ENCODE measurements around the gene WDR38. TPM values are rescaled to one million over a fixed set of nuclear protein-coding genes. Genes with fewer than 3 reads are reported as not detected.

WDR38 gene
- total and polyA plus RNA-seq, 2 donors, result 0.14 to 0.30 TPM

GRCh38 chr9:124897570-124898460 lies 44.6 kb downstream of the WDR38 start:
- H3K36me3 ChIP-seq (ENCODE audit: control insufficient read depth in 2 of 2, insufficient read depth in 2 of 2, low read length in 1 of 2), result peaks cover 25 to 31% of the 10 kb centered on the region in 2 donors
- 98% methylated on average over 6 of the region's 6 CpGs for WGBS
- no peak for DNase-seq (ENCODE audit: low read depth in 6 of 9, low spot score in 9 of 9)

GRCh38 chr9:124899845-124900244 lies 46.6 kb downstream of the WDR38 start:
- peaks cover 3 to 39% of the 10 kb centered on the region in 2 donors for H3K27me3 ChIP-seq (ENCODE audit: control insufficient read depth in 2 of 2, insufficient read depth in 1 of 2, low read length in 1 of 2)
- peaks cover 0 to 12% of the 10 kb centered on the region in 2 donors for H3K9me3 ChIP-seq (ENCODE audit: control insufficient read depth in 2 of 2, insufficient read depth in 1 of 2, low read length in 1 of 2)
- H3K36me3 ChIP-seq (ENCODE audit: control insufficient read depth in 2 of 2, insufficient read depth in 2 of 2, low read length in 1 of 2), result peaks cover 25 to 28% of the 10 kb centered on the region in 2 donors
- H3K4me3 ChIP-seq (ENCODE audit: low read length in 2 of 2), result no peak overlapping the region
- 95% methylated on average over 9 of the region's 9 CpGs for WGBS
- no peaks in the 10 kb centered on the region for H3K4me1 ChIP-seq (ENCODE audit: control insufficient read depth in 2 of 2, insufficient read depth in 2 of 2, low read length in 2 of 2)
- DNase-seq (ENCODE audit: low read depth in 6 of 9, low spot score in 9 of 9), result no peak
- no peak overlapping the region for H3K27ac ChIP-seq (ENCODE audit: low read depth in 1 of 2, low read length in 1 of 2)

More at GRCh38 chr9:124897570-124898460, 44.6 kb downstream of the WDR38 start:
- Histone ChIP-seq H3K27ac (ENCODE audit: low read depth in 1 of 2, low read length in 1 of 2) (no peak overlapping the region), H3K4me1 (ENCODE audit: control insufficient read depth in 2 of 2, insufficient read depth in 2 of 2, low read length in 2 of 2) (no peaks in the 10 kb centered on the region), H3K27me3 (ENCODE audit: control insufficient read depth in 2 of 2, insufficient read depth in 1 of 2, low read length in 1 of 2) (peaks cover 3 to 42% of the 10 kb centered on the region in 2 donors), H3K4me3 (ENCODE audit: low read length in 2 of 2) (no peak overlapping the region), H3K9me3 (ENCODE audit: control insufficient read depth in 2 of 2, insufficient read depth in 1 of 2, low read length in 1 of 2) (peaks cover 0 to 12% of the 10 kb centered on the region in 2 donors)

GRCh38 chr9:124906966-124907365 lies 53.7 kb downstream of the WDR38 start:
- H3K9me3 ChIP-seq (ENCODE audit: control insufficient read depth in 2 of 2, insufficient read depth in 1 of 2, low read length in 1 of 2), result no peaks in the 10 kb centered on the region
- DNase-seq (ENCODE audit: low read depth in 6 of 9, low spot score in 9 of 9), result no peak
- peaks cover 0 to 12% of the 10 kb centered on the region in 2 donors for H3K27me3 ChIP-seq (ENCODE audit: control insufficient read depth in 2 of 2, insufficient read depth in 1 of 2, low read length in 1 of 2)
- H3K4me3 ChIP-seq (ENCODE audit: low read length in 2 of 2), result no peak overlapping the region
- H3K27ac ChIP-seq (ENCODE audit: low read depth in 1 of 2, low read length in 1 of 2), result no peak overlapping the region
- H3K36me3 ChIP-seq (ENCODE audit: control insufficient read depth in 2 of 2, insufficient read depth in 2 of 2, low read length in 1 of 2), result peaks cover 14 to 22% of the 10 kb centered on the region in 2 donors
- H3K4me1 ChIP-seq (ENCODE audit: control insufficient read depth in 2 of 2, insufficient read depth in 2 of 2, low read length in 2 of 2), result no peaks in the 10 kb centered on the region
- 97% methylated on average over 1 of the region's 1 CpG for WGBS

Other genes starting within 250 kb of the WDR38 start
- gene NR6A1, start 82.1 kb upstream of the WDR38 start, total RNA-seq, result 0.47 TPM
- gene NR6A1, start 82.1 kb upstream of the WDR38 start, polyA plus RNA-seq, result 0.52 TPM
- gene OLFML2A, start 76.3 kb upstream of the WDR38 start, total RNA-seq, result 2.9 TPM
- gene OLFML2A, start 76.3 kb upstream of the WDR38 start, polyA plus RNA-seq, result 3.1 TPM
- gene RPL35, start 8.5 kb downstream of the WDR38 start, total RNA-seq, result 2,926 TPM
- 4,941 TPM for gene RPL35, start 8.5 kb downstream of the WDR38 start, polyA plus RNA-seq
- gene ARPC5L, start 8.7 kb downstream of the WDR38 start, total RNA-seq, result 22.3 TPM
- 46.4 TPM for gene ARPC5L, start 8.7 kb downstream of the WDR38 start, polyA plus RNA-seq
- 7.3 TPM for gene GOLGA1, start 87.6 kb downstream of the WDR38 start, total RNA-seq
- 9.5 TPM for gene GOLGA1, start 87.6 kb downstream of the WDR38 start, polyA plus RNA-seq